HepG2 (cell line): ENCODE data around the gene ST6GALNAC6. TPM values are rescaled to one million over a fixed set of nuclear protein-coding genes. Genes with fewer than 3 reads are reported as not detected.

Experiments used
- FOSL2 ChIP-seq: sonication (generic); formaldehyde crosslinking; IDR thresholded peaks from 2 replicates; pipeline ENCODE4 v1.4.0; 2020; ENCODE audit warnings: missing genetic modification reagents
- HINFP ChIP-seq: sonication (generic); formaldehyde crosslinking; IDR thresholded peaks from 2 replicates; pipeline ENCODE4 v1.4.0; 2020; ENCODE audit warnings: low read depth, mild to moderate bottlenecking, missing genetic modification reagents
- HMGXB4 ChIP-seq, 2 experiments: sonication (generic) in 1 of 2; formaldehyde crosslinking in 1 of 2; IDR thresholded peaks; 2 replicates each; pipeline versions ENCODE4 v1.4.0 to v1.6.1; 2018 to 2020; ENCODE audit warnings: missing genetic modification reagents in 2 of 2, borderline replicate concordance in 1 of 2, low read depth in 1 of 2, mild to moderate bottlenecking in 1 of 2, missing biosample characterization in 1 of 2
- MED8 ChIP-seq: sonication (generic); formaldehyde crosslinking; IDR thresholded peaks from 2 replicates; pipeline ENCODE4 v1.8.1; 2023; ENCODE audit warnings: mild to moderate bottlenecking, missing genetic modification reagents; ENCODE audit not compliant: insufficient replicate concordance
- NFIC ChIP-seq: IDR thresholded peaks from 2 replicates; pipeline ENCODE4 v1.6.1; 2012; ENCODE audit warnings: mild to moderate bottlenecking, low read length, inconsistent platforms
- PLRG1 ChIP-seq: fragments of 450-650 bp; conservative IDR thresholded peaks from 2 replicates; pipeline ENCODE4 v1.6.1; 2016
- RAD21 ChIP-seq: fragments of 450-650 bp; formaldehyde crosslinking; IDR thresholded peaks from 2 replicates; pipeline ENCODE4 v1.5.0; 2020; ENCODE audit warnings: mild to moderate bottlenecking
- RARG ChIP-seq: sonication (generic); formaldehyde crosslinking; IDR thresholded peaks from 2 replicates; pipeline ENCODE4 v1.4.0; 2020; ENCODE audit warnings: low read depth, mild to moderate bottlenecking, missing genetic modification reagents
- RERE ChIP-seq: IDR thresholded peaks from 2 replicates; pipeline ENCODE4 v1.6.1; 2016; ENCODE audit warnings: low read depth, missing genetic modification reagents, missing compliant biosample characterization
- RFX3 ChIP-seq: IDR thresholded peaks from 2 replicates; pipeline ENCODE4 v1.6.1; 2016; ENCODE audit warnings: missing biosample characterization, missing genetic modification reagents
- SPEN ChIP-seq: sonication (generic); formaldehyde crosslinking; IDR thresholded peaks from 2 replicates; pipeline ENCODE4 v1.5.1; 2020; ENCODE audit warnings: low read depth, mild to moderate bottlenecking, missing genetic modification reagents
- STAT5B ChIP-seq: sonication (generic); formaldehyde crosslinking; IDR thresholded peaks from 2 replicates; pipeline ENCODE4 v1.4.0; 2020; ENCODE audit warnings: missing genetic modification reagents
- TGIF2 ChIP-seq: IDR thresholded peaks from 2 replicates; pipeline ENCODE4 v1.6.1; 2016; ENCODE audit warnings: control low read depth, missing compliant biosample characterization
- TRIM24 ChIP-seq: sonication (generic); formaldehyde crosslinking; IDR thresholded peaks from 2 replicates; pipeline ENCODE4 v1.8.0; 2022; ENCODE audit warnings: mild to moderate bottlenecking, missing genetic modification reagents
- ZMAT3 ChIP-seq: sonication (generic); formaldehyde crosslinking; conservative IDR thresholded peaks from 2 replicates; pipeline ENCODE4 v1.7.0; 2021; ENCODE audit warnings: missing genetic modification reagents
- ZNF260 ChIP-seq: sonication (generic); formaldehyde crosslinking; IDR thresholded peaks from 2 replicates; pipeline ENCODE4 v1.4.0; 2020; ENCODE audit warnings: missing genetic modification reagents, low read depth, mild to moderate bottlenecking, borderline replicate concordance
- ZNF547 ChIP-seq: sonication (generic); formaldehyde crosslinking; IDR thresholded peaks from 2 replicates; pipeline ENCODE4 v1.5.1; 2020; ENCODE audit warnings: mild to moderate bottlenecking, missing genetic modification reagents
- ZNF782 ChIP-seq: sonication (generic); formaldehyde crosslinking; IDR thresholded peaks from 2 replicates; pipeline ENCODE4 v1.4.0; 2020; ENCODE audit warnings: missing genetic modification reagents, mild to moderate bottlenecking, borderline replicate concordance
- polyA plus RNA-seq, 8 experiments: library from polyadenylated mRNA; depleted of rRNA in 3 of 8; stranded (reverse) in 7 of 8; unstranded in 1 of 8; fragments of >200 nt; fragmentation: Illumina TruSeq in 4 of 8; extraction: Trizol in 4 of 8; gene quantifications; 2 replicates each; pipeline versions ENCODE4 v1.2.1 to v1.2.3, GENCODE V29; 2011 to 2016; ENCODE audit warnings: low read depth in 4 of 8, missing spikeins in 1 of 8, mixed read lengths in 1 of 8; ENCODE audit not compliant: insufficient read depth in 1 of 8
- total RNA-seq, 5 experiments: library from RNA; depleted of rRNA; stranded (reverse); fragments of >200 nt; fragmentation: Illumina TruSeq; extraction: Trizol; gene quantifications; 2 replicates each; pipeline ENCODE4 v1.2.3, GENCODE V29; 2016; ENCODE audit warnings: low read depth in 1 of 5
- TF ChIP-seq, protein P1 (sequence below): sonication (generic); formaldehyde crosslinking; IDR thresholded peaks from 2 replicates; pipeline ENCODE4 v1.4.0; 2020; ENCODE audit warnings: mild to moderate bottlenecking, missing genetic modification reagents

Gene ST6GALNAC6
- total and polyA plus RNA-seq, 2 of the 13 experiments (the other 11 are each of a cell fraction or from before 2014, with no cell fraction given) = 18.5 to 65.4 TPM

DNA sequence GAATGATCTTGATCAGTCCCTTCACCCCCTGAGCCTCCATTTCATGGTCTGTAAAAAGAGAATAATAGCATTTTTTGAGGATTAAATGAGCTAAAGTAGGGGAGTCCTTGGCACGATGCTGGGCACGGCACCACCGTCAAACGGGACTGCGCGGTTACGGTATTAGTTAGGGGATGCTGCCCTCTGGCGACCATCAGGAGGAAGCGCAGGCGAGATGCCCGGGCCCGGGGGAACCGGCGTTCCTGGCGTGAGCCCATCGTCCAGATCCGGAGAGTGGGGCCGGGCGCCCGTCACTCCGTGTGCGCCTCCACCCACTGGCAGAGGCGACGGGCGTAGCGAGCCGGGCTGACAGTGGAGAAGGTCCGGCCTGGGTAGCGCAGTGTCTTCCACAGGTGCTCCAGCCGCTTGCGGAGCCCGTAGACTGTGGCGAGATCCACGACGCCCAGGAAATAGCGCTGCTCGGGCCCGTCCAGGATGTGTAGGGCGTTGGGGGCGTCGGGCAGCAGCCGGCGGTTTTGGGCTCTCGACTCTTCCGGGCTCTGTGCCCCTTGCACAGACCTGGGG, 22.2 kb upstream of the ST6GALNAC6 start (continued):
- TF ChIP-seq, protein P1, sequence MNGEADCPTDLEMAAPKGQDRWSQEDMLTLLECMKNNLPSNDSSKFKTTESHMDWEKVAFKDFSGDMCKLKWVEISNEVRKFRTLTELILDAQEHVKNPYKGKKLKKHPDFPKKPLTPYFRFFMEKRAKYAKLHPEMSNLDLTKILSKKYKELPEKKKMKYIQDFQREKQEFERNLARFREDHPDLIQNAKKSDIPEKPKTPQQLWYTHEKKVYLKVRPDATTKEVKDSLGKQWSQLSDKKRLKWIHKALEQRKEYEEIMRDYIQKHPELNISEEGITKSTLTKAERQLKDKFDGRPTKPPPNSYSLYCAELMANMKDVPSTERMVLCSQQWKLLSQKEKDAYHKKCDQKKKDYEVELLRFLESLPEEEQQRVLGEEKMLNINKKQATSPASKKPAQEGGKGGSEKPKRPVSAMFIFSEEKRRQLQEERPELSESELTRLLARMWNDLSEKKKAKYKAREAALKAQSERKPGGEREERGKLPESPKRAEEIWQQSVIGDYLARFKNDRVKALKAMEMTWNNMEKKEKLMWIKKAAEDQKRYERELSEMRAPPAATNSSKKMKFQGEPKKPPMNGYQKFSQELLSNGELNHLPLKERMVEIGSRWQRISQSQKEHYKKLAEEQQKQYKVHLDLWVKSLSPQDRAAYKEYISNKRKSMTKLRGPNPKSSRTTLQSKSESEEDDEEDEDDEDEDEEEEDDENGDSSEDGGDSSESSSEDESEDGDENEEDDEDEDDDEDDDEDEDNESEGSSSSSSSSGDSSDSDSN = peak; percentile 42; the same call in 1 of the 2 replicates
- TF ChIP-seq PLRG1 (no peak), RAD21 (CRISPR knock-in tag) (peak; percentile 96), STAT5B (CRISPR knock-in tag) (no peak), ZNF260 (CRISPR knock-in tag) (no peak), HINFP (no peak), RARG (CRISPR knock-in tag) (no peak), TGIF2 (CRISPR knock-in tag) (no peak), ZNF547 (CRISPR knock-in tag) (peak; percentile 61; the same call in 1 of the 2 replicates), NFIC (no peak), TRIM24 (no peak), ZNF782 (0 out of 2 replicates have a peak, but pooled peaks have one; percentile 37), MED8 (CRISPR knock-in tag) (no peak), SPEN (0 out of 2 replicates have a peak, but pooled peaks have one; percentile 33), HMGXB4 (CRISPR knock-in tag; IDR thresholded peaks at IDR 0.05; ENCODE audit: borderline replicate concordance in 1 of 2, low read depth in 1 of 2) (peak; percentile 18 to 57; a peak in 2 of 4 replicates), FOSL2 (CRISPR knock-in tag) (no peak), RFX3 (CRISPR knock-in tag) (no peak), RERE (CRISPR knock-in tag) (no peak), ZMAT3 (CRISPR knock-in tag) (no peak)
